IMR-90 (cell line): ENCODE measurements around the gene PALLD.

Experiments used
- BHLHE40 ChIP-seq: fragments of 150-350 bp; IDR thresholded peaks from 2 replicates; pipeline ENCODE4 v1.6.1; 2016; ENCODE audit warnings: mild to moderate bottlenecking, low read depth, low read length
- CEBPB ChIP-seq: IDR thresholded peaks from 2 replicates; pipeline ENCODE4 v1.6.1; 2012; ENCODE audit warnings: low read depth, low read length, improper control_type of control experiment
- FOS ChIP-seq: fragments of 150-350 bp; IDR thresholded peaks from 2 replicates; pipeline ENCODE4 v1.6.1; 2016; ENCODE audit warnings: low read depth, low read length
- MAZ ChIP-seq: IDR thresholded peaks from 2 replicates; pipeline ENCODE4 v1.6.1; 2012; ENCODE audit warnings: low read depth, mild to moderate bottlenecking, low read length, improper control_type of control experiment, moderate library complexity, borderline replicate concordance
- MXI1 ChIP-seq: IDR thresholded peaks from 2 replicates; pipeline ENCODE4 v1.6.1; 2012; ENCODE audit warnings: low read depth, mild to moderate bottlenecking, low read length, moderate library complexity, borderline replicate concordance
- POLR2A ChIP-seq: IDR thresholded peaks from 2 replicates; pipeline ENCODE4 v1.6.1; 2012; ENCODE audit warnings: mild to moderate bottlenecking, low read depth, low read length
- RAD21 ChIP-seq: IDR thresholded peaks from 2 replicates; pipeline ENCODE4 v1.6.1; 2012; ENCODE audit warnings: low read length, improper control_type of control experiment
- RFX5 ChIP-seq: IDR thresholded peaks from 2 replicates; pipeline ENCODE4 v1.8.0; 2012; ENCODE audit warnings: low read depth, mild to moderate bottlenecking, low read length, moderate library complexity
- SMC3 ChIP-seq: fragments of 150-350 bp; IDR thresholded peaks from 2 replicates; pipeline ENCODE4 v1.6.1; 2016; ENCODE audit warnings: low read depth, mild to moderate bottlenecking, antibody characterized with exemption, low read length, moderate library complexity
- TF ChIP-seq, protein P1 (sequence below): conservative IDR thresholded peaks from 2 replicates; pipeline ENCODE4 v1.5.1; 2012; ENCODE audit warnings: mild to moderate bottlenecking, low read depth, low read length, improper control_type of control experiment
- TF ChIP-seq, protein P2 (sequence below): fragments of 150-350 bp; IDR thresholded peaks from 2 replicates; pipeline ENCODE4 v1.6.1; 2017; ENCODE audit warnings: mild to moderate bottlenecking, antibody characterized with exemption, low read length, low read depth

DNA sequence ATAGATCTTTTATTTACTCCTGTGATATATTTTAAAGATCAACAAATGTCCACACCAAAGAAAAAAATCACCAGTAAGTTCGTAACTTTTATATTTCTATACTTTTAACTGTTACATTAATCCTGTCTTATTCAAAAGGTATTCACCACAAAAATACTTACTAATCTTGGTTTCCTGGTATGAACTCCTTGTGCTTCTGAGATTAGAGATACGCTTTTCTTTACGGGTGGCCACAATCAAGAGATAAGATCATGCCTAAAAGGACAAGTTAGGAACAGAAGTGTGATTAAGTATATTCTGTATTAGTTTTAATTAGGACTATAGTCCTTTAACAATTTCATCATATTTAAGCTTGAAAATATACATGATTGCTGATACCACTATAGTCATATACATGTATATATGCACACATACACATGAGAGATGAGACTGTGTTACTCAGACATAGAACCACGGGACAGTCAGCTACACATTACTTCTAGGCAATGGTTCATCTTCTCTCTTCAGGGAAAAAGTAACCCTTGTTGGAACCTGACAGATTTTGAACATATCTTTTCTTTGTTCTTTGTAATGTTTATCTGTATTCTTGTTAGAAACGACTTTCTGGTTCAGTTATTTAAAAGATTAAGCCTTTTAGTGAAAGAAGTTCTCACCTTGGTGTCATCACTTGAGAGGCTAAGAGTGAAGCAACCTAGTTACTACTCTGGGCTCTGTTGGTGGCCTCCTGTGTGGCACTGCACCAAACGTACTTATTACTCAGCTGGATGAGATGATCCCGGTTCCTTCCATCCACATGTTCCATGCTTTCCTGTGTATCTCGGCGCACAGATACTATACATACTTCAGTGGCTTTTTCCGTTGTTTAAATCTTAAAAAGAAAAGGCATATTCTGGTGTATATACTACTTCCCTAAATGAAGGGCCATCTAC, 367.1 kb downstream of the PALLD start:
- no peak for TF ChIP-seq FOS
- TF ChIP-seq BHLHE40: no peak
- TF ChIP-seq, protein P1, sequence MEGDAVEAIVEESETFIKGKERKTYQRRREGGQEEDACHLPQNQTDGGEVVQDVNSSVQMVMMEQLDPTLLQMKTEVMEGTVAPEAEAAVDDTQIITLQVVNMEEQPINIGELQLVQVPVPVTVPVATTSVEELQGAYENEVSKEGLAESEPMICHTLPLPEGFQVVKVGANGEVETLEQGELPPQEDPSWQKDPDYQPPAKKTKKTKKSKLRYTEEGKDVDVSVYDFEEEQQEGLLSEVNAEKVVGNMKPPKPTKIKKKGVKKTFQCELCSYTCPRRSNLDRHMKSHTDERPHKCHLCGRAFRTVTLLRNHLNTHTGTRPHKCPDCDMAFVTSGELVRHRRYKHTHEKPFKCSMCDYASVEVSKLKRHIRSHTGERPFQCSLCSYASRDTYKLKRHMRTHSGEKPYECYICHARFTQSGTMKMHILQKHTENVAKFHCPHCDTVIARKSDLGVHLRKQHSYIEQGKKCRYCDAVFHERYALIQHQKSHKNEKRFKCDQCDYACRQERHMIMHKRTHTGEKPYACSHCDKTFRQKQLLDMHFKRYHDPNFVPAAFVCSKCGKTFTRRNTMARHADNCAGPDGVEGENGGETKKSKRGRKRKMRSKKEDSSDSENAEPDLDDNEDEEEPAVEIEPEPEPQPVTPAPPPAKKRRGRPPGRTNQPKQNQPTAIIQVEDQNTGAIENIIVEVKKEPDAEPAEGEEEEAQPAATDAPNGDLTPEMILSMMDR: no peak
- no peak for TF ChIP-seq MXI1
- no peak for TF ChIP-seq POLR2A
- TF ChIP-seq RAD21: no peak
- TF ChIP-seq, protein P2, sequence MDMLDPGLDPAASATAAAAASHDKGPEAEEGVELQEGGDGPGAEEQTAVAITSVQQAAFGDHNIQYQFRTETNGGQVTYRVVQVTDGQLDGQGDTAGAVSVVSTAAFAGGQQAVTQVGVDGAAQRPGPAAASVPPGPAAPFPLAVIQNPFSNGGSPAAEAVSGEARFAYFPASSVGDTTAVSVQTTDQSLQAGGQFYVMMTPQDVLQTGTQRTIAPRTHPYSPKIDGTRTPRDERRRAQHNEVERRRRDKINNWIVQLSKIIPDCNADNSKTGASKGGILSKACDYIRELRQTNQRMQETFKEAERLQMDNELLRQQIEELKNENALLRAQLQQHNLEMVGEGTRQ: no peak
- no peak for TF ChIP-seq SMC3
- TF ChIP-seq MAZ: no peak
- peak; percentile 47; the same call in 1 of the 2 replicates for TF ChIP-seq CEBPB
- no peak for TF ChIP-seq RFX5
